ENCODE results near the gene CASS4. TPM values are rescaled to one million over a fixed set of nuclear protein-coding genes. Genes with fewer than 3 reads are reported as not detected.
A peak's percentile ranks its signal among the peaks of the same experiment; 100 is the strongest.

The CASS4 gene
- total RNA-seq, 2 donors from 2014 or later, result not detected

- H3K27ac ChIP-seq (ENCODE audit: low read depth, low read length), result peak overlapping the region; percentile 80
- H3K4me3 Mint-ChIP-seq, result peak overlapping the region; percentile 100
- no peak for DNase-seq
- no peaks in the 10 kb centered on the region for H3K9me3 Mint-ChIP-seq
- H3K36me3 Mint-ChIP-seq (ENCODE audit: low read depth), result peaks cover 6% of the 10 kb centered on the region
- TF ChIP-seq, protein P1, sequence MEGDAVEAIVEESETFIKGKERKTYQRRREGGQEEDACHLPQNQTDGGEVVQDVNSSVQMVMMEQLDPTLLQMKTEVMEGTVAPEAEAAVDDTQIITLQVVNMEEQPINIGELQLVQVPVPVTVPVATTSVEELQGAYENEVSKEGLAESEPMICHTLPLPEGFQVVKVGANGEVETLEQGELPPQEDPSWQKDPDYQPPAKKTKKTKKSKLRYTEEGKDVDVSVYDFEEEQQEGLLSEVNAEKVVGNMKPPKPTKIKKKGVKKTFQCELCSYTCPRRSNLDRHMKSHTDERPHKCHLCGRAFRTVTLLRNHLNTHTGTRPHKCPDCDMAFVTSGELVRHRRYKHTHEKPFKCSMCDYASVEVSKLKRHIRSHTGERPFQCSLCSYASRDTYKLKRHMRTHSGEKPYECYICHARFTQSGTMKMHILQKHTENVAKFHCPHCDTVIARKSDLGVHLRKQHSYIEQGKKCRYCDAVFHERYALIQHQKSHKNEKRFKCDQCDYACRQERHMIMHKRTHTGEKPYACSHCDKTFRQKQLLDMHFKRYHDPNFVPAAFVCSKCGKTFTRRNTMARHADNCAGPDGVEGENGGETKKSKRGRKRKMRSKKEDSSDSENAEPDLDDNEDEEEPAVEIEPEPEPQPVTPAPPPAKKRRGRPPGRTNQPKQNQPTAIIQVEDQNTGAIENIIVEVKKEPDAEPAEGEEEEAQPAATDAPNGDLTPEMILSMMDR (conservative IDR thresholded peaks at IDR 0.05), result no peak
- H3K4me1 Mint-ChIP-seq, result peaks cover 6% of the 10 kb centered on the region
- peak overlapping the region; percentile 67 for H3K9ac ChIP-seq (ENCODE audit: extremely low read depth, low read length, poor library complexity, severe bottlenecking)
- WGBS, 2 experiments (ENCODE audit: insufficient coverage in 1 of 2, insufficient read length in 1 of 2), result 0 to 12% methylated on average over 2 to 7 of the region's 7 CpGs
- peaks cover 7% of the 10 kb centered on the region for H3K36me3 ChIP-seq (ENCODE audit: control insufficient read depth, insufficient read depth, low read length)
- H3K4me3 ChIP-seq (ENCODE audit: low read length), result peak overlapping the region; percentile 94
- H3K27me3 ChIP-seq (ENCODE audit: control insufficient read depth, insufficient read depth, low read length, poor library complexity, severe bottlenecking), result peaks cover 29% of the 10 kb centered on the region
- H3K4me1 ChIP-seq (ENCODE audit: control insufficient read depth, insufficient read depth, low read length), result no peaks in the 10 kb centered on the region
- H3K27me3 Mint-ChIP-seq (ENCODE audit: insufficient read depth), result peaks cover 20% of the 10 kb centered on the region
- peak overlapping the region; percentile 99 for H3K27ac Mint-ChIP-seq
- no peaks in the 10 kb centered on the region for H3K9me3 ChIP-seq (ENCODE audit: control insufficient read depth, low read length)
Observed at GRCh38 chr20:56467968-56468315, 55.9 kb downstream of the CASS4 start.

DNA sequence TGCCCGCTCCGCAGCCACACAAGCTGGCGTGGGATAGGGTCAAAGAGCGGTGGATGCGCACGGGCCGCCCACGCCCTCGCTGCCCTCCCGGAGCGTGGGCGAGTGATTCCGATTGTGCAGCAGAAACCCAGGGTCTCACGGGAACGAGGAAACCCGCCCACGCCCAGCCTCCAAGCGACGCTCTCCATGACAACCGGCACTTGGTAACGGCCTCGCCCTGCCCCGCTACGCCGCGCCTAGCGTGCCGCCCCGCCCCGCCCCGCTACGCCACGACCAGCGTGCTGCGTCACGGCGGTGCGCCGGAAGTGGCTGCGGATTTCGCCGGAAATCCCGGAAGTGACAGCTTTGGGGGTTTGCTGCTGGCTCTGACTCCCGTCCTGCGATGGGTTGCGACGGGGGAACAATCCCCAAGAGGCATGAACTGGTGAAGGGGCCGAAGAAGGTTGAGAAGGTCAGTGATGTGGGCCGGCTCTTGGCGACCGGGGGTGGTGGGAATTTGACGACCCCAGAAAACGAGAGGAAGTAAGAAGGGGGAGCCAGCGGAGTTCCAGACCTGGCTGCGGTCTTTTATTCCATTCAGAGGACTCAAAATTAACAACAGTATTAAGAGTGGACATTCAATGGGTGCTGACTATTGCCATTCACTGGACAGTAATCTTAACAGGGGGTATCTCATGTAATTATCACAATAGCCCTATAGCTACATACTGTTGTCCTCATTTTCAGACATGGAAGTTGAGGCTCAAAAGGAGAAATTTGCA, 56.4 kb downstream of the CASS4 start, which contains the start of gene RTF2:
TSS of gene RTF2 (plus strand) at position 312 of the 761 bp plus-strand sequence. CDS start at position 383, 71 bp downstream.
- Histone ChIP-seq H3K4me3 (ENCODE audit: low read length) (peak within 1 kb of the TSS; percentile 94), H3K36me3 (ENCODE audit: control insufficient read depth, insufficient read depth, low read length) (peaks cover 13% of the 10 kb centered on the region), H3K9ac (ENCODE audit: extremely low read depth, low read length, poor library complexity, severe bottlenecking) (peak within 1 kb of the TSS; percentile 67), H3K4me1 (ENCODE audit: control insufficient read depth, insufficient read depth, low read length) (no peaks in the 10 kb centered on the region), H3K27me3 (ENCODE audit: control insufficient read depth, insufficient read depth, low read length, poor library complexity, severe bottlenecking) (peaks cover 23% of the 10 kb centered on the region), H3K9me3 (ENCODE audit: control insufficient read depth, low read length) (no peaks in the 10 kb centered on the region), H3K27ac (ENCODE audit: low read depth, low read length) (peak within 1 kb of the TSS; percentile 80)
- Mint-ChIP-seq H3K27ac (peak within 1 kb of the TSS; percentile 99), H3K36me3 (ENCODE audit: low read depth) (peaks cover 12% of the 10 kb centered on the region), H3K27me3 (ENCODE audit: insufficient read depth) (peaks cover 19% of the 10 kb centered on the region), H3K4me1 (peaks cover 6% of the 10 kb centered on the region), H3K4me3 (peak within 1 kb of the TSS; percentile 100), H3K9me3 (no peaks in the 10 kb centered on the region)
- TF ChIP-seq, protein P1 (conservative IDR thresholded peaks at IDR 0.05), result no peak
- 0% methylated on average over 20 to 55 of the region's 55 CpGs for WGBS, 2 experiments (ENCODE audit: insufficient coverage in 1 of 2, insufficient read length in 1 of 2)
- peak; percentile 97 for DNase-seq

- peaks cover 14% of the 10 kb centered on the region for H3K27me3 Mint-ChIP-seq (ENCODE audit: insufficient read depth)
- peak overlapping the region; percentile 62 for H3K9ac ChIP-seq (ENCODE audit: extremely low read depth, low read length, poor library complexity, severe bottlenecking)
- no peak for DNase-seq
- H3K4me3 Mint-ChIP-seq, result peak overlapping the region; percentile 100
- H3K27ac Mint-ChIP-seq, result peak overlapping the region; percentile 99
- H3K27me3 ChIP-seq (ENCODE audit: control insufficient read depth, insufficient read depth, low read length, poor library complexity, severe bottlenecking), result peaks cover 18% of the 10 kb centered on the region
- 36 to 37% methylated on average over 8 of the region's 8 CpGs for WGBS, 2 experiments (ENCODE audit: insufficient coverage in 1 of 2, insufficient read length in 1 of 2)
- H3K36me3 ChIP-seq (ENCODE audit: control insufficient read depth, insufficient read depth, low read length), result peaks cover 18% of the 10 kb centered on the region
- H3K27ac ChIP-seq (ENCODE audit: low read depth, low read length), result no peak overlapping the region
- H3K4me3 ChIP-seq (ENCODE audit: low read length), result peak overlapping the region; percentile 94
- no peaks in the 10 kb centered on the region for H3K4me1 ChIP-seq (ENCODE audit: control insufficient read depth, insufficient read depth, low read length)
- TF ChIP-seq, protein P1 (conservative IDR thresholded peaks at IDR 0.05), result no peak
- peaks cover 15% of the 10 kb centered on the region for H3K36me3 Mint-ChIP-seq (ENCODE audit: low read depth)
- no peaks in the 10 kb centered on the region for H3K9me3 Mint-ChIP-seq
- peaks cover 6% of the 10 kb centered on the region for H3K4me1 Mint-ChIP-seq
- no peaks in the 10 kb centered on the region for H3K9me3 ChIP-seq (ENCODE audit: control insufficient read depth, low read length)
Observed at GRCh38 chr20:56469077-56469449, 57.0 kb downstream of the CASS4 start.
